ENCODE results near the gene LRP1B.

DNA sequence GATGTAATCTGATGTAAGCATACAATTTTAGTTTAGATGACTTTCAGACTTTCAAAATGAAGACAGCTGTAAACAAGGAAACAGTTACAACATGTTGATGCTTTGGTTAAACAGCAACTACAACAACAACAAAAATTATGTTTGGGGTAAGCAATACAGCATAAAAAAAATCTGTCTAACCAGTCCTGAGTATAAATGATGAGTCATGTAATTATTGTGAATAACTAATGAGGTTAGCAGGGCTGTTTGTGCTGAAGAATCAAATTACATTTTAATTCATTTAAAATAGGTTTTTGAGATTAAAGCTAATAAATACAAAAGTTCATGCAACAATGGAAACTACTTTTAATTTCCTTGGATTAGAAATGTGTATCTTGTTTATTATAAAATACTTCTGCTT, 266.9 kb downstream of the LRP1B start:
- TF ChIP-seq, protein P1, sequence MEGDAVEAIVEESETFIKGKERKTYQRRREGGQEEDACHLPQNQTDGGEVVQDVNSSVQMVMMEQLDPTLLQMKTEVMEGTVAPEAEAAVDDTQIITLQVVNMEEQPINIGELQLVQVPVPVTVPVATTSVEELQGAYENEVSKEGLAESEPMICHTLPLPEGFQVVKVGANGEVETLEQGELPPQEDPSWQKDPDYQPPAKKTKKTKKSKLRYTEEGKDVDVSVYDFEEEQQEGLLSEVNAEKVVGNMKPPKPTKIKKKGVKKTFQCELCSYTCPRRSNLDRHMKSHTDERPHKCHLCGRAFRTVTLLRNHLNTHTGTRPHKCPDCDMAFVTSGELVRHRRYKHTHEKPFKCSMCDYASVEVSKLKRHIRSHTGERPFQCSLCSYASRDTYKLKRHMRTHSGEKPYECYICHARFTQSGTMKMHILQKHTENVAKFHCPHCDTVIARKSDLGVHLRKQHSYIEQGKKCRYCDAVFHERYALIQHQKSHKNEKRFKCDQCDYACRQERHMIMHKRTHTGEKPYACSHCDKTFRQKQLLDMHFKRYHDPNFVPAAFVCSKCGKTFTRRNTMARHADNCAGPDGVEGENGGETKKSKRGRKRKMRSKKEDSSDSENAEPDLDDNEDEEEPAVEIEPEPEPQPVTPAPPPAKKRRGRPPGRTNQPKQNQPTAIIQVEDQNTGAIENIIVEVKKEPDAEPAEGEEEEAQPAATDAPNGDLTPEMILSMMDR (IDR thresholded peaks at IDR 0.05; ENCODE audit: control extremely low read depth in 1 of 3, insufficient read depth in 1 of 3, low read depth in 1 of 3, low read length in 3 of 3), result no peak
- TF ChIP-seq EGR1 (IDR thresholded peaks at IDR 0.05; ENCODE audit: borderline replicate concordance, low read depth, low read length) (no peak), EP300 (IDR thresholded peaks at IDR 0.05; ENCODE audit: borderline replicate concordance in 1 of 2, low read depth in 2 of 2, low read length in 2 of 2) (no peak), POLR2A (IDR thresholded peaks at IDR 0.05; ENCODE audit: control extremely low read depth in 1 of 2, low read depth in 2 of 2, low read length in 2 of 2) (no peak), RAD21 (IDR thresholded peaks at IDR 0.05 in 1 of 2, conservative IDR thresholded peaks at IDR 0.05 in 1 of 2; ENCODE audit: low read depth in 2 of 2, low read length in 2 of 2) (no peak), SRF (IDR thresholded peaks at IDR 0.05; ENCODE audit: low read depth, low read length) (no peak), SP1 (IDR thresholded peaks at IDR 0.05; ENCODE audit: low read depth, low read length) (no peak), ATF3 (IDR thresholded peaks at IDR 0.05; ENCODE audit: insufficient read depth, low read depth, low read length) (no peak), CHD1 (IDR thresholded peaks at IDR 0.05; ENCODE audit: low read depth, low read length) (no peak), EZH2 (IDR thresholded peaks at IDR 0.05; ENCODE audit: low read depth, low read length, severe bottlenecking) (no peak), NRF1 (IDR thresholded peaks at IDR 0.05; ENCODE audit: low read depth, low read length) (no peak)
- TF ChIP-seq, protein P2, sequence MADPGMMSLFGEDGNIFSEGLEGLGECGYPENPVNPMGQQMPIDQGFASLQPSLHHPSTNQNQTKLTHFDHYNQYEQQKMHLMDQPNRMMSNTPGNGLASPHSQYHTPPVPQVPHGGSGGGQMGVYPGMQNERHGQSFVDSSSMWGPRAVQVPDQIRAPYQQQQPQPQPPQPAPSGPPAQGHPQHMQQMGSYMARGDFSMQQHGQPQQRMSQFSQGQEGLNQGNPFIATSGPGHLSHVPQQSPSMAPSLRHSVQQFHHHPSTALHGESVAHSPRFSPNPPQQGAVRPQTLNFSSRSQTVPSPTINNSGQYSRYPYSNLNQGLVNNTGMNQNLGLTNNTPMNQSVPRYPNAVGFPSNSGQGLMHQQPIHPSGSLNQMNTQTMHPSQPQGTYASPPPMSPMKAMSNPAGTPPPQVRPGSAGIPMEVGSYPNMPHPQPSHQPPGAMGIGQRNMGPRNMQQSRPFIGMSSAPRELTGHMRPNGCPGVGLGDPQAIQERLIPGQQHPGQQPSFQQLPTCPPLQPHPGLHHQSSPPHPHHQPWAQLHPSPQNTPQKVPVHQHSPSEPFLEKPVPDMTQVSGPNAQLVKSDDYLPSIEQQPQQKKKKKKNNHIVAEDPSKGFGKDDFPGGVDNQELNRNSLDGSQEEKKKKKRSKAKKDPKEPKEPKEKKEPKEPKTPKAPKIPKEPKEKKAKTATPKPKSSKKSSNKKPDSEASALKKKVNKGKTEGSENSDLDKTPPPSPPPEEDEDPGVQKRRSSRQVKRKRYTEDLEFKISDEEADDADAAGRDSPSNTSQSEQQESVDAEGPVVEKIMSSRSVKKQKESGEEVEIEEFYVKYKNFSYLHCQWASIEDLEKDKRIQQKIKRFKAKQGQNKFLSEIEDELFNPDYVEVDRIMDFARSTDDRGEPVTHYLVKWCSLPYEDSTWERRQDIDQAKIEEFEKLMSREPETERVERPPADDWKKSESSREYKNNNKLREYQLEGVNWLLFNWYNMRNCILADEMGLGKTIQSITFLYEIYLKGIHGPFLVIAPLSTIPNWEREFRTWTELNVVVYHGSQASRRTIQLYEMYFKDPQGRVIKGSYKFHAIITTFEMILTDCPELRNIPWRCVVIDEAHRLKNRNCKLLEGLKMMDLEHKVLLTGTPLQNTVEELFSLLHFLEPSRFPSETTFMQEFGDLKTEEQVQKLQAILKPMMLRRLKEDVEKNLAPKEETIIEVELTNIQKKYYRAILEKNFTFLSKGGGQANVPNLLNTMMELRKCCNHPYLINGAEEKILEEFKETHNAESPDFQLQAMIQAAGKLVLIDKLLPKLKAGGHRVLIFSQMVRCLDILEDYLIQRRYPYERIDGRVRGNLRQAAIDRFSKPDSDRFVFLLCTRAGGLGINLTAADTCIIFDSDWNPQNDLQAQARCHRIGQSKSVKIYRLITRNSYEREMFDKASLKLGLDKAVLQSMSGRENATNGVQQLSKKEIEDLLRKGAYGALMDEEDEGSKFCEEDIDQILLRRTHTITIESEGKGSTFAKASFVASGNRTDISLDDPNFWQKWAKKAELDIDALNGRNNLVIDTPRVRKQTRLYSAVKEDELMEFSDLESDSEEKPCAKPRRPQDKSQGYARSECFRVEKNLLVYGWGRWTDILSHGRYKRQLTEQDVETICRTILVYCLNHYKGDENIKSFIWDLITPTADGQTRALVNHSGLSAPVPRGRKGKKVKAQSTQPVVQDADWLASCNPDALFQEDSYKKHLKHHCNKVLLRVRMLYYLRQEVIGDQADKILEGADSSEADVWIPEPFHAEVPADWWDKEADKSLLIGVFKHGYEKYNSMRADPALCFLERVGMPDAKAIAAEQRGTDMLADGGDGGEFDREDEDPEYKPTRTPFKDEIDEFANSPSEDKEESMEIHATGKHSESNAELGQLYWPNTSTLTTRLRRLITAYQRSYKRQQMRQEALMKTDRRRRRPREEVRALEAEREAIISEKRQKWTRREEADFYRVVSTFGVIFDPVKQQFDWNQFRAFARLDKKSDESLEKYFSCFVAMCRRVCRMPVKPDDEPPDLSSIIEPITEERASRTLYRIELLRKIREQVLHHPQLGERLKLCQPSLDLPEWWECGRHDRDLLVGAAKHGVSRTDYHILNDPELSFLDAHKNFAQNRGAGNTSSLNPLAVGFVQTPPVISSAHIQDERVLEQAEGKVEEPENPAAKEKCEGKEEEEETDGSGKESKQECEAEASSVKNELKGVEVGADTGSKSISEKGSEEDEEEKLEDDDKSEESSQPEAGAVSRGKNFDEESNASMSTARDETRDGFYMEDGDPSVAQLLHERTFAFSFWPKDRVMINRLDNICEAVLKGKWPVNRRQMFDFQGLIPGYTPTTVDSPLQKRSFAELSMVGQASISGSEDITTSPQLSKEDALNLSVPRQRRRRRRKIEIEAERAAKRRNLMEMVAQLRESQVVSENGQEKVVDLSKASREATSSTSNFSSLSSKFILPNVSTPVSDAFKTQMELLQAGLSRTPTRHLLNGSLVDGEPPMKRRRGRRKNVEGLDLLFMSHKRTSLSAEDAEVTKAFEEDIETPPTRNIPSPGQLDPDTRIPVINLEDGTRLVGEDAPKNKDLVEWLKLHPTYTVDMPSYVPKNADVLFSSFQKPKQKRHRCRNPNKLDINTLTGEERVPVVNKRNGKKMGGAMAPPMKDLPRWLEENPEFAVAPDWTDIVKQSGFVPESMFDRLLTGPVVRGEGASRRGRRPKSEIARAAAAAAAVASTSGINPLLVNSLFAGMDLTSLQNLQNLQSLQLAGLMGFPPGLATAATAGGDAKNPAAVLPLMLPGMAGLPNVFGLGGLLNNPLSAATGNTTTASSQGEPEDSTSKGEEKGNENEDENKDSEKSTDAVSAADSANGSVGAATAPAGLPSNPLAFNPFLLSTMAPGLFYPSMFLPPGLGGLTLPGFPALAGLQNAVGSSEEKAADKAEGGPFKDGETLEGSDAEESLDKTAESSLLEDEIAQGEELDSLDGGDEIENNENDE (IDR thresholded peaks at IDR 0.05; ENCODE audit: insufficient replicate concordance, low read length), result no peak

Measured in H1 (cell line).